ENCODE data around the gene RPL29.
"Not testable (repeated sequence)": the region's sequence is repeated elsewhere in the genome, so short reads cannot be mapped to it uniquely, and the experiment has no call there.

RPL29 gene

GRCh38 chr3:52004906-52005395, 9.3 kb upstream of the RPL29 start:
- DNase-seq, result no peak

- DNase-seq, result no peak
Observed at GRCh38 chr3:52004163-52004787, 8.6 kb upstream of the RPL29 start.

GRCh38 chr3:52002748-52003147, 7.1 kb upstream of the RPL29 start:
- no peak for DNase-seq

DNA sequence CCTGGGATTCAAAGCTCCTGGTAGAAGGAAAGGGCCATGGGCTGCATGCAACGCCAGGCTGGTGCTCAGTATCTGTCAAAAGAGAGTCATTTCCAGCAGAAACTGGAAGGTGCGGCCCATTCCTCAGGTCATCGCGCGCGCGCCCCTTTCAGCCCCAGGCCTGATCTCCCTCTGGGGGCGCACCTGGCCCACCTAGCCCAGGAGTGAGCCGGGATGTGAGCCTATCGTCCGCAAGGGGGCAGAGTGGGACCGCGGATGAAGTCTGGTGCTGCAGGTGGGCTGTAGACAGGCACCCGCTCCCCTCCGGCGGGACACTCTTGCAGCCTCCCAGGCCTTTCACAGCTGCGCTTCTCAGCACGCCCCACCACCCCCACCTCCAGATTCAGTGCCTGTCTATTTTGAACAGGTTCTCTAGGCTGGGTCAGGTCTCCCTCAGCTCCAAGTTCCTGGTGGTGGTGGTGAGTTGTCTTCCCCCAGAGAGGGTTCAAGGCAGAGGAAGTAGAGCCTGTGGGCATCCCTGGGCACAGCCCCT, 5.8 kb upstream of the RPL29 start:
- DNase-seq, result peak; percentile 62

- no peak for DNase-seq
Observed at GRCh38 chr3:51999846-52000245, 4.2 kb upstream of the RPL29 start.

- no peak for DNase-seq
Observed at GRCh38 chr3:51998774-51999173, 3.1 kb upstream of the RPL29 start.

- DNase-seq, result no peak
Observed at GRCh38 chr3:51997935-51998596, 2.4 kb upstream of the RPL29 start.

- no peak for DNase-seq
Observed at GRCh38 chr3:51997172-51997571, 1.5 kb upstream of the RPL29 start.

- DNase-seq, result no peak
Observed at GRCh38 chr3:51994530-51994929, 1.2 kb downstream of the RPL29 start.

DNA sequence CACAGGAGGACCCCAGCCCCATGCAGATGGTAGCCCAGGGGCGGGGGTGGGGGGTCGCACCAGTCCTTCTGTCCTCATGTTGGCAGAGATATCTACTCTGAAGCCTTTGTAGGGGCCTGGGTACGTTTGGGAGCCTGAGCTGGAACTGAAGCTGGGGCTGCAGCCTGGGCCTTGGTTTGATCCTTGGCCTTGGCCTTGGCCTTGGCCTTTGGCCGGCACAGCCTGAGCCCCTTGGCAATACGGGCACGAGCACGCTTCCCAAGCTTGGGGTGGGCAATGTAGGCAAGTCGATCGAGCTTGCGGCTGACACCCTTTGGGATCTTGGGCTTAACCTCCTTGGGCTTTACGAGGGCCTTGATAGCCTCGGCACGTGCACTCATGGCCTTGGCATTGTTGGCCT, 2.0 kb downstream of the RPL29 start:
- DNase-seq, result not testable (repeated sequence)

- DNase-seq, result no peak
Observed at GRCh38 chr3:51992017-51992682, 3.5 kb downstream of the RPL29 start.

DNA sequence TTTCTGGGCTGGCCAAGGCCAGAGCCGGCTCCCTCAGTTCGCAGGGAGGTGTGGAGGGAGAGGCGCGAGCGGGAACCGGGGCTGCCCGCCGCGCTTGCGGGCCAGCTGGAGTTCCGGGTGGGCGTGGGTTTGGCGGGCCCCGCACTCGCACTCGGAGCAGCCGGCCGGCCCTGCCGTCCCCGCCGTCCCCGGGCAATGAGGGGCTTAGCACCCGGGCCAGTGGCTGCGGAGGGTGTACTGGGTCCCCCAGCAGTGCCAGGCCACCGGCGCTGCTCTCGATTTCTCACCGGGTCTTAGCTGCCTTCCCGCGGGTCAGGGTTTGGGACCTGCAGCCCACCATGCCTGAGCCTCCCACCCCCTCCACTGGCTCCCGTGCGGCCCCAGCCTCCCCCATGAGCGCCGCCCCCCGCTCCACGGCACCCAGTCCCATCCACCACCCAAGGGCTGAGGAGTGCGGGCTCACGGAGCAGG, 5.2 kb downstream of the RPL29 start:
- not testable (repeated sequence) for DNase-seq

DNA sequence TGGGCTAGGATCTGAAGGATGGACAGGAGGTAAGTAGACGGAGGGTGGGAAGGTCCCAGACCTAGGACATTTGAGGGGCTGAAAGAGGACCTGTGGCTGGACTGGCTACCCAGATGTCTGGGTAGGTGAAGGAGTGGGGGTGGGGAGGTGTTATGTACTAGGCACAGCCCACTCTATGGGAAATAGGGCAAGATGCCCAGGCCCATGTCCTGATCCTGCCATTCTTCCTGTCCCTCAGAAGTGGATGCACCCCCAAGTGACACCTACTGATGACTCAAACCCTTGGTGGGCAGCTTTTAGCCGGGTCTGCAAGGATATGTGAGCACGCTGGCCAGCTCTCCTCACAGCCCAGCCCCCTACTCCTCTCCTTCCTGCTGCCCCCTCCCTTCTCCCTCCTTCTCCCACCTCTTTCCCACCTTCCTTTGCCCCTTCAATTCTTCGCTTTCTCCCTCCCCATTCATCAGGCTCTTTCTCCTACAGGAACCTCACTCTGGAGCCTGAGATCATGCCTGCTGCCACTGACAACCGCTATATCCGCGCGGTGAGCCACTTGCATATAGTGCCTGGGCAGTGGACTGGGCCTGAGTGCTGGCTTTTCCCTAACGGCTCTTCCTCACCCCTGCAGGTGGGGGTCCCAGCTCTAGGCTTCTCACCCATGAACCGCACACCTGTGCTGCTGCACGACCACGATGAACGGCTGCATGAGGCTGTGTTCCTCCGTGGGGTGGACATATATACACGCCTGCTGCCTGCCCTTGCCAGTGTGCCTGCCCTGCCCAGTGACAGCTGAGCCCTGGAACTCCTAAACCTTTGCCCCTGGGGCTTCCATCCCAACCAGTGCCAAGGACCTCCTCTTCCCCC, 7.2 kb downstream of the RPL29 start:
- no peak for DNase-seq

DNA sequence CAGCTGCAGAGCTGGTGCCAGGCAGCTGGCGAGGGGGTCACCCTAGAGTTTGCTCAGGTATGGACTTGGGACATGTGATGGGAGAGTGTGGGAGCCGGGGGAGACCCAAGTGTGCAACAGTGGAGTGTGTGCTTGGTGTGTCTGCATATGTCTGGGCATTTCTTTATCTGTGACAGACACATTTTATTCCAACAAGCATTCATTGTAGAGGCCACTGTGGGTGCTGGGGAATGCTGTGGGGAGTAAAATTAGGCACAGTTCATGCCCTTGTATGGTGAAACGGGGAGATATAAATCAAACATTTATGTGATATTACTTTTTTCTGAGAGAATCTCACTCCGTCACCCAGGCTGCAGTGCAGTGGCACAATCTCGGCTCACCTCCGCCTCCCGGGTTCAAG, 8.1 kb downstream of the RPL29 start:
- no peak for DNase-seq

DNA sequence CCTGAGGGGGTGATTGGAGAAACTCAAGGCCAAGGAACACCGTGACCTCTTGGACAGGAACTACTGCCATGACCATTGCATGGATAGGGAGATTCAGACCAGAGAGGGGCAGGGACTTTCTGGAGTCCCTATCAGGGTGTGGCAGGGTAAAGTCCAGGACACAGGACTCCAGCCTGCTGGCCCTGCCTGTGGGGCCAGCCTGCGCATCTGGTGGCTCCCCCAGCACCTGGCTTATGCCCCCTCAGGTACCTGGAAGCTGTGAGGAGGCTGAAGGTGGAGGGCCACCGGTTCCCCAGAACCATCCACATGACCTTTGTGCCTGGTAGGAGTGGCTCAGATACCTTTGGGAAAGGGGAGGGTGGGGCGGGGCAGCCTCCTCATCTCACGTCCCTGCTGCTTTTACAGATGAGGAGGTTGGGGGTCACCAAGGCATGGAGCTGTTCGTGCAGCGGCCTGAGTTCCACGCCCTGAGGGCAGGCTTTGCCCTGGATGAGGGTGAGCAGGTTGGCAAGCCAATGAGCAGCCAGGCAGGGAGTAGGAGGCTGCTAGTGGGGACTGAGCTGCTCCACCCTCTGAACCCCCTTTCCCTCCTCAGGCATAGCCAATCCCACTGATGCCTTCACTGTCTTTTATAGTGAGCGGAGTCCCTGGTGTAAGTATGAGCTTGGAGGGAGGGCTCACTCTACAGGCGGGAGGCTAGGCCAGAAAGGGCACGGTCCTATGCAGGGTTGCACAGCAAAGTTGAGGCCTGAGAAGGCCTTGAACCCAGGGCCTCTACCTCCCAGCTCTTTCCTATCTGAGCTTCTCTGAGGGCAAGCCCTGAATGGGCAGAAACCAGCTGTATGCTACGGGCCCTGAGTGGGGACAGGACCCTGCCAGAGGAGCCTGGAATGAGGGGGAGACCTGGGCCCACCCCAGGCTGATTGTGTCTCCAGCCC, 9.4 kb downstream of the RPL29 start:
- DNase-seq, result no peak

GRCh38 chr3:51985063-51985462, 10.6 kb downstream of the RPL29 start:
- no peak for DNase-seq

DNA sequence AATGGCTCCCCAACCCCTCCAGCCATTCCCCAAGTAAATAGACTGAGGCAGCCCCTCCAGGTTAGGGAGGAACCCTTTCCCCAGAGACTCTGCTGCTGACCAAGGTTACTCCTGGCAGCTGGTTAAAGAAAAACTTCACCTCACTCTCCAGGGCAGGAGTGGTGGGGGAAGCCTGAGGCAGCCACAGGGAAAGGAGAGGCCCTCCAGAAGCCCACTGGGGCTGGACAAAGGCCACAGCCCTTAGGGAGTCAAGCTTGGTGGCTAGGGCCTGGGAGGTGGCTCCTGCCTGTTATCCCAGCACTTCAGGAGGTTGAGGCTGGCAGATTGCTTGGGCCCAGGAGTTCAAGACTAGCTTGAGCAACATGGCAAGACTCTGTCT, 11.4 kb downstream of the RPL29 start:
- DNase-seq, result no peak

DNA sequence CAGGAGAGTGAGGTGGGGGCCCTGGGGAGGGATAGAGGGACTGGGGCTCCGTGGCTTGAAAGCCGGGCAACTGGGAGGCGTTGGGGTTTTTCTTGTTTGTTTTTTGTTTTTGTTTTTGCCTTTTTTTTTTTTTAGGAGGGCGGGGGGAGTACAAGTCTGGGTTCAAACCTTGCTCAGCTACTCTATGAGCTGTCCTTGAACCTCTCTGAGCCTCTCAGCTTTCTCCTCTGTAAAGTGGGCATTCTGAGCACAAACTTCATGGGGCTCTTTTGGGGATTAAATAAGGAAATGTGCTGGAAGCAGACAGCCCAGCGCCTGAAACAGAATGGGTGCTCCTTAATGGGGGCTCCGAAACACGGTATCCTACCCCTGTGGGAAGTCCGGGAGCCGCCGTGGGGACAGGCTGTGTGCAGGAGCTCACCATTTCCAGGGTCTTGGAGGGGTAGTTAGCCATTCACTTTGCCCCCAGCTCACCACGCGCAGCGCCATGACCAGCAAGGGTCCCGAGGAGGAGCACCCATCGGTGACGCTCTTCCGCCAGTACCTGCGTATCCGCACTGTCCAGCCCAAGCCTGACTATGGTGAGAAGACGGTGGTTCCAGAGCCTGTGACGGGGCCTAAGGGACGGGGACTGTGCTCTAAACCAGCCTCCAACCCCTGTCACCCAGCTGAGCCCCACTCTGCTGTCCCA, 12.0 kb downstream of the RPL29 start:
- no peak for DNase-seq

DNA sequence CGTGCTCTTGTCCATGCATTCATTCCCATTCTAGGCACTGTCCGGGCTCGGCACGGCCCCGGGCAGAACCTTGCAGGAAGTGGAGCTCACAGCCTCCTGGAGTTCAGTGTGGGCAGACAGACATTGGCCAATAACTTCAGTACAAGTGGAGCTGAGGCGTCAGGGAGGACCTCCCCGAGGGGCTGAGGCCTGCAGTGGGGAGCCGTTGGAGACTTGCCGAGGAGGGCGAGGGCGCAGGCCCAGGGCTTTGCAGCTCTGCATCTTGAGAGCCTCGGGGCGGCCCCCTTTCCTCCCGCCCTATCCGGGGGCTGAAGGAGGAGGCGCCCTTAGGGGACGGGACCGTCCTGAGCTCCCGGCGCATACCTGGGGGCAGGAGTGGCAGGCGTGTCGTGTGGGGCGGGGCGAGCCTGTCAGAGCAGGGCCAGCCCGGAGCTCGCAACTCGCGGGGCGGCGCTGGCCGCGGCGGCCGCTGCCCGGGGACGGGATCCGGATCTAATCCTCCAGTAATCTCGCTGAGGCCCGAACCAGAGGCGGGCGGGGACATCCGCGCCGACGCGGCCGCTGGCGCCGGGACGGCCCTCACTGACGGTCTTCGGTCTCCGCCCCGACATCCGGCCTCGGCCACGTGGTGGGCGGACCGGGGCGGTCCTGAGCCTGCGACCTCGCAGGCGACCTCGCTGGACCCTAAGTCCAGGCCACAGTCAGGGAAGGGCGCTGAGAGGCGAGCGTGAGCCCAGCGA, 12.7 kb downstream of the RPL29 start, which contains the start of gene ACY1:
TSS of gene ACY1 (plus strand) at position 698 of the 740 bp plus-strand sequence. CDS start 530 bp downstream, outside the sequence.
- DNase-seq, result no peak

- no peak for DNase-seq
Observed at GRCh38 chr3:51982352-51982837, 13.3 kb downstream of the RPL29 start.
